RKO (cell line): ENCODE data around the gene USP51.
A peak's percentile ranks its signal among the peaks of the same experiment; 100 is the strongest.
"Not testable (repeated sequence)": the region's sequence is repeated elsewhere in the genome, so short reads cannot be mapped to it uniquely, and the experiment has no call there.

Experiments
- DNase-seq: peaks from one replicate; pipeline ENCODE4 v3.0.0-alpha.2; 2016; ENCODE audit warnings: low spot score

USP51 gene

GRCh38 chrX:55465108-55465507 is 24.5 kb downstream of the USP51 start:
- not testable (repeated sequence) for DNase-seq

GRCh38 chrX:55464050-55464449 is 25.6 kb downstream of the USP51 start:
- DNase-seq = not testable (repeated sequence)

- DNase-seq = not testable (repeated sequence)
These were observed 29.7 kb downstream of the USP51 start for GRCh38 chrX:55459926-55460325.

GRCh38 chrX:55459426-55459825 is 30.2 kb downstream of the USP51 start:
- DNase-seq = not testable (repeated sequence)

- DNase-seq = not testable (repeated sequence)
These were observed 33.9 kb downstream of the USP51 start for GRCh38 chrX:55455708-55456107.

- no peak for DNase-seq
These were observed 36.9 kb downstream of the USP51 start for GRCh38 chrX:55452833-55453124.

- no peak for DNase-seq
These were observed 37.4 kb downstream of the USP51 start, which contains the start of gene MAGEH1 for GRCh38 chrX:55451990-55452832. Gene MAGEH1, plus strand, starts transcription at chrX:55452127. Its CDS starts 248 bp downstream, at chrX:55452375.

GRCh38 chrX:55451626-55451989 is 38.0 kb downstream of the USP51 start:
- DNase-seq = no peak

GRCh38 chrX:55451141-55451540 is 38.5 kb downstream of the USP51 start:
- DNase-seq = no peak

GRCh38 chrX:55450259-55450658 is 39.4 kb downstream of the USP51 start:
- peak; percentile 31 for DNase-seq

- not testable (repeated sequence) for DNase-seq
These were observed 46.2 kb downstream of the USP51 start for GRCh38 chrX:55443468-55443867.
